Measurements from ENCODE around the gene CNTNAP5. TPM values are rescaled to one million over a fixed set of nuclear protein-coding genes. Genes with fewer than 3 reads are reported as not detected.

Gene CNTNAP5
- total RNA-seq, 1 experiment from 2014 or later: not detected

GRCh38 chr2:124001696-124002430 lies 23.2 kb upstream of the CNTNAP5 start:
- intact Hi-C loops (cut with micrococcal nuclease; ENCODE audit: unreplicated experiment) (no loop called here), in situ Hi-C loops (cut with HindIII; ENCODE audit: low pct_unique_long_range_greater_than_20kb, low sequenced_read_pairs) (no loop called here)
- ATAC-seq (no peak), DNase-seq (ENCODE audit: low read depth, low spot score) (no peak)
- no peak overlapping the region for H3K4me3 ChIP-seq (ENCODE audit: low read depth in 2 of 2, low read length in 2 of 2)
- TF ChIP-seq SIN3A (IDR thresholded peaks at IDR 0.05; ENCODE audit: borderline replicate concordance, insufficient read depth, low read depth, low read length): no peak
- no peak for TF ChIP-seq POLR2AphosphoS5 (IDR thresholded peaks at IDR 0.05; ENCODE audit: low read depth, low read length)
- TF ChIP-seq CTCF (IDR thresholded peaks at IDR 0.05): no peak
- TF ChIP-seq REST (IDR thresholded peaks at IDR 0.05; ENCODE audit: insufficient read depth in 1 of 2, low read depth in 2 of 2, low read length in 1 of 2): no peak
- TF ChIP-seq TCF7L2 (IDR thresholded peaks at IDR 0.05; ENCODE audit: low read depth, low read length): no peak
- ChIA-PET POLR2A (no interaction called here), CTCF (no interaction called here)
- no peaks in the 10 kb centered on the region for H3K4me1 ChIP-seq (ENCODE audit: control insufficient read depth, insufficient read depth, low read length)
- H3K36me3 ChIP-seq (ENCODE audit: control insufficient read depth, insufficient read depth, low read length): no peaks in the 10 kb centered on the region
- no peaks in the 10 kb centered on the region for H3K27me3 ChIP-seq (ENCODE audit: control insufficient read depth, insufficient read depth, low read length)
- BruUV-seq (replicated peaks): no TSS peak
- no peak overlapping the region for H3K27ac ChIP-seq (ENCODE audit: low read length)
- H3K9me3 ChIP-seq (ENCODE audit: control insufficient read depth, insufficient read depth, low read depth, low read length): no peaks in the 10 kb centered on the region

GRCh38 chr2:124018890-124019289 lies 6.2 kb upstream of the CNTNAP5 start:
- no TSS peak for BruUV-seq (replicated peaks)
- H3K27me3 ChIP-seq (ENCODE audit: control insufficient read depth, insufficient read depth, low read length): no peaks in the 10 kb centered on the region
- intact Hi-C loops (cut with micrococcal nuclease; ENCODE audit: unreplicated experiment): no loop called here
- ATAC-seq (no peak), DNase-seq (ENCODE audit: low read depth, low spot score) (no peak)
- no peaks in the 10 kb centered on the region for H3K36me3 ChIP-seq (ENCODE audit: control insufficient read depth, insufficient read depth, low read length)
- TF ChIP-seq CTCF (IDR thresholded peaks at IDR 0.05): no peak; the same call in 1 of the 2 replicates
- TF ChIP-seq REST (IDR thresholded peaks at IDR 0.05; ENCODE audit: insufficient read depth in 1 of 2, low read depth in 2 of 2, low read length in 1 of 2): no peak
- CTCF ChIA-PET: no interaction called here
- no peaks in the 10 kb centered on the region for H3K9me3 ChIP-seq (ENCODE audit: control insufficient read depth, insufficient read depth, low read depth, low read length)
- POLR2A ChIA-PET: no interaction called here
- no peak overlapping the region for H3K27ac ChIP-seq (ENCODE audit: low read length)
- no peaks in the 10 kb centered on the region for H3K4me1 ChIP-seq (ENCODE audit: control insufficient read depth, insufficient read depth, low read length)
- no peak overlapping the region for H3K4me3 ChIP-seq (ENCODE audit: low read depth in 2 of 2, low read length in 2 of 2)
- in situ Hi-C loops (cut with HindIII; ENCODE audit: low pct_unique_long_range_greater_than_20kb, low sequenced_read_pairs): no loop called here
